DOHH2 (cell line): ENCODE data around the gene SPTAN1.

Experiments
- H3F3A ChIP-seq: fragments of 200-600 bp; sonication (generic), shearing (Covaris generic); 2 replicates; pipeline ENCODE4 v1.6.0; 2016; ENCODE audit warnings: antibody characterized with exemption, mild to moderate bottlenecking; ENCODE audit not compliant: control insufficient read depth, insufficient read depth
- H3K27ac ChIP-seq: fragments of 200-600 bp; sonication (generic); 2 replicates; pipeline ENCODE4 v1.5.1; 2014; ENCODE audit warnings: low read depth, mild to moderate bottlenecking, low read length, moderate library complexity
- H3K27me3 ChIP-seq: fragments of 200-600 bp; sonication (generic); 2 replicates; pipeline ENCODE4 v1.6.1; 2014; ENCODE audit warnings: mild to moderate bottlenecking, low read length, mixed read lengths; ENCODE audit not compliant: control insufficient read depth
- H3K36me3 ChIP-seq: fragments of 200-600 bp; sonication (generic); 2 replicates; pipeline ENCODE4 v1.6.1; 2014; ENCODE audit warnings: mild to moderate bottlenecking, low read length, moderate library complexity, mixed read lengths; ENCODE audit not compliant: control insufficient read depth
- H3K4me1 ChIP-seq: fragments of 200-600 bp; sonication (generic); 2 replicates; pipeline ENCODE4 v1.6.1; 2014; ENCODE audit warnings: mild to moderate bottlenecking, low read length, mixed read lengths; ENCODE audit not compliant: control insufficient read depth
- H3K4me2 ChIP-seq: fragments of 200-600 bp; sonication (generic); 2 replicates; pipeline ENCODE4 v1.6.0; 2014; ENCODE audit warnings: mild to moderate bottlenecking, low read length, moderate library complexity
- H3K4me3 ChIP-seq: fragments of 200-600 bp; sonication (generic); 2 replicates; pipeline ENCODE4 v1.5.1; 2014; ENCODE audit warnings: mild to moderate bottlenecking, low read length, mixed read lengths
- H3K79me2 ChIP-seq: fragments of 200-600 bp; sonication (generic); 2 replicates; pipeline ENCODE4 v1.6.1; 2014; ENCODE audit warnings: mild to moderate bottlenecking, low read length, mixed read lengths; ENCODE audit not compliant: control insufficient read depth
- H3K9me2 ChIP-seq: fragments of 200-600 bp; sonication (generic); replicated peaks from 2 replicates; pipeline ENCODE4 v1.6.1; 2014; ENCODE audit warnings: mild to moderate bottlenecking, low read length, mixed read lengths; ENCODE audit not compliant: control insufficient read depth
- H3K9me3 ChIP-seq: fragments of 200-600 bp; sonication (generic); 2 replicates; pipeline ENCODE4 v1.6.1; 2014; ENCODE audit warnings: antibody characterized with exemption, low read length, mixed read lengths; ENCODE audit not compliant: control insufficient read depth, insufficient read depth
- H4K20me1 ChIP-seq: fragments of 200-600 bp; sonication (generic); 2 replicates; pipeline ENCODE4 v1.6.0; 2014; ENCODE audit warnings: low read depth, mild to moderate bottlenecking, antibody characterized with exemption, low read length, moderate library complexity; ENCODE audit not compliant: control insufficient read depth, insufficient read depth
- EZH2phosphoT487 ChIP-seq: fragments of 200-600 bp; sonication (generic); IDR thresholded peaks from 2 replicates; pipeline ENCODE4 v1.6.1; 2017; ENCODE audit warnings: borderline replicate concordance, mild to moderate bottlenecking, antibody characterized with exemption, low read length, moderate library complexity, mixed read lengths
- TF ChIP-seq, protein P1 (sequence below): fragments of 200-600 bp; sonication (generic); IDR thresholded peaks from one replicate; pipeline ENCODE4 v1.5.1; 2014; ENCODE audit warnings: antibody characterized with exemption, mild to moderate bottlenecking, low read depth, low read length; ENCODE audit not compliant: poor library complexity, severe bottlenecking

The SPTAN1 gene

DNA sequence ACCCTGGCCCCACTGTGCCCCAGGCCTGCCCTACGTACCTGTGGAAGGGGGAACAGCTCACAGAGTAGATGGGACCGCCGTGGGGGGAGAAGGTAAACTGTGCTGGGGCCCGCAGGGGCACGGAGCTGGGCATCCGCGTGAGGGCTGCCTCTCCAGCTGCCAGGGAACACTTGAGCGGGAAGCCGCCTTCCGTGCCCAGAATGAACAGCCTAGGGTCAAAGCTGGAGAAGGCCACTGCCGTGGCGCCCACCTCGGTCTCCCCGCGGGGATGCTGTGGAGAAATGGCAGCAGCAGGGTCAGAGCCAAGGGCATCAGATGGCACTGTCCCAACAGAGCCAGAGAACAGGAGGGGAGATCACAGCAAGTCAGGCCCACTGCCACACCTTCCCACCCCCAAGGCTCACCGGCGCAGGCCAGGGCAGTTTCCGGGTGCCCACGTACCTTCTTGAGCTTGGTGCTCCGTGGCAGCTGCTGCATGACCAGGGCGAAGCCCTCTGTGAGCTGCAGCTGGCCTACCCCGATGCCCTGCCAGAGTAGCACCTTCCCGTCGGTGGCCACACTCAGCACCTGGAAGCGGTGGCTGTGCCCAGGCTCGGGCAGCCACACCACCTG, 82.4 kb downstream of the SPTAN1 start:
- Histone ChIP-seq H3K4me3 (no peak overlapping the region), H3K79me2 (no peaks in the 10 kb centered on the region), H3K4me1 (no peaks in the 10 kb centered on the region), H3K27ac (no peak overlapping the region), H3K27me3 (no peaks in the 10 kb centered on the region), H3F3A (0 out of 2 replicates have a peak, but pooled peaks cover 3% of the 10 kb centered on the region), H3K4me2 (no peak overlapping the region), H3K9me3 (no peaks in the 10 kb centered on the region), H3K36me3 (peaks cover 70% of the 10 kb centered on the region), H3K9me2 (no peaks in the 10 kb centered on the region), H4K20me1 (no peaks in the 10 kb centered on the region)
- TF ChIP-seq EZH2phosphoT487: no peak
- TF ChIP-seq, protein P1, sequence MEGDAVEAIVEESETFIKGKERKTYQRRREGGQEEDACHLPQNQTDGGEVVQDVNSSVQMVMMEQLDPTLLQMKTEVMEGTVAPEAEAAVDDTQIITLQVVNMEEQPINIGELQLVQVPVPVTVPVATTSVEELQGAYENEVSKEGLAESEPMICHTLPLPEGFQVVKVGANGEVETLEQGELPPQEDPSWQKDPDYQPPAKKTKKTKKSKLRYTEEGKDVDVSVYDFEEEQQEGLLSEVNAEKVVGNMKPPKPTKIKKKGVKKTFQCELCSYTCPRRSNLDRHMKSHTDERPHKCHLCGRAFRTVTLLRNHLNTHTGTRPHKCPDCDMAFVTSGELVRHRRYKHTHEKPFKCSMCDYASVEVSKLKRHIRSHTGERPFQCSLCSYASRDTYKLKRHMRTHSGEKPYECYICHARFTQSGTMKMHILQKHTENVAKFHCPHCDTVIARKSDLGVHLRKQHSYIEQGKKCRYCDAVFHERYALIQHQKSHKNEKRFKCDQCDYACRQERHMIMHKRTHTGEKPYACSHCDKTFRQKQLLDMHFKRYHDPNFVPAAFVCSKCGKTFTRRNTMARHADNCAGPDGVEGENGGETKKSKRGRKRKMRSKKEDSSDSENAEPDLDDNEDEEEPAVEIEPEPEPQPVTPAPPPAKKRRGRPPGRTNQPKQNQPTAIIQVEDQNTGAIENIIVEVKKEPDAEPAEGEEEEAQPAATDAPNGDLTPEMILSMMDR: no peak

DNA sequence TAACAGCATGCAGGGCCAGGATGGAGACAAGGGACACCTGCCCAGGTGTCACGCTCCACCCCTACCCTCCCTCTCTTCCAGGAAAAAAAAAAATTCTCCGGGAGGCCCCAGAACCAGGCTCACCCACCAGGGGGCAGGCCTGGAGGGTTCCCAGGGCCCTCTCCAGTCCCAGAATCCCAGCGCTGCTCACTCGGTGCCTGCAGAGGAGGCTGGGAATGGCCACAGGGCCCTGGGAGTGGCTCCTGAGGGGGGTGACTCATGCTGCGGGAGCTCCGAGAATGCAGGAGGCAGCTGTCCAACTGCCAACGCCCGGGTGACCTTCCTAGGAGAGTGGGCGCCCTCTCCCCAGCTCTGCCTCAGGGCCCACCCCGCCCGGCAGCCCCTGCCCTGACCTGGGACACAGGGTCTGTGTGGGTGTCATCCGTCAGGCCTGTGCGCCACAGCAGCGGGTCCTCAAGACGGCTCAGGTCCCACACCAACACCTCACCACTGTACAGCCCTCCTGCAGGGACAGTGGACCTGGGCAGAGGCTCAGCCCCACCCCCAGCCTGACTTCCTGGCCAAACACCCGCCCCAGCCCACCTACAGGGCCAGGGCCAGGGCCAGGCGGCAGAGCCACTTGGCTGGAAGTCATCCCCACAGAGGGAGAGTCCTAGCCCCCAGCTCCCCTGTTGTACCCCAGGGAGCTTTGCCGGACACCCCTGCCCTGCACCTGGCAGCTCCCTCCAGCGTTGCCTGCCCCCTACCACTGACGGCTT, 83.1 kb downstream of the SPTAN1 start:
- Histone ChIP-seq H3K9me2 (no peaks in the 10 kb centered on the region), H3K27ac (no peak overlapping the region), H3K9me3 (no peaks in the 10 kb centered on the region), H3K4me1 (peaks cover 4% of the 10 kb centered on the region), H3K4me3 (no peak overlapping the region), H3K4me2 (no peak overlapping the region), H3K36me3 (peaks cover 69% of the 10 kb centered on the region), H4K20me1 (no peaks in the 10 kb centered on the region), H3K27me3 (no peaks in the 10 kb centered on the region), H3K79me2 (no peaks in the 10 kb centered on the region), H3F3A (0 out of 2 replicates have a peak, but pooled peaks cover 3% of the 10 kb centered on the region)
- TF ChIP-seq EZH2phosphoT487: no peak
- TF ChIP-seq, protein P1: peak; percentile 40

DNA sequence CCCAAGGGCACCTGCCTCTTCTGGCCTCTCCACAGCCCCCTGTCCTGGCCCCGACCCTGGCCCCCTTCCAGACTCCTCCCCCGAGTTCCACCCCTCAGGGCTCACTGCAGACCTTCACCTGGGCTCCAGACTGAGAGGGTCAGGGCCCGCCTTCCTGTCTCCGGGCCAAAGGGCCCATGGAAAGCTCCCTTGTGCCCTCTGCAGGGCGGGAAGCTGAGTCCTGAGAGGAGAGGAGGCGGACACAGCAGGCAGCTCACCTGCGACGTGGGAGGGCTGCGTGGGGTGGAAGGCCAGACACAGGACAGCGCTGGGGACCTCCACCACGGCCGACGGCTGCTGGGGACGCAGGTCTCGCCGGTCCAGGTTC, 83.6 kb downstream of the SPTAN1 start:
- H3K9me3 ChIP-seq: no peaks in the 10 kb centered on the region
- peaks cover 72% of the 10 kb centered on the region for H3K36me3 ChIP-seq
- H3K27me3 ChIP-seq: no peaks in the 10 kb centered on the region
- H3F3A ChIP-seq: 0 out of 2 replicates have a peak, but pooled peaks cover 3% of the 10 kb centered on the region
- no peaks in the 10 kb centered on the region for H3K79me2 ChIP-seq
- H3K4me1 ChIP-seq: peaks cover 5% of the 10 kb centered on the region
- H3K4me3 ChIP-seq: no peak overlapping the region
- no peak overlapping the region for H3K27ac ChIP-seq
- TF ChIP-seq, protein P1: no peak
- TF ChIP-seq EZH2phosphoT487: no peak
- H3K9me2 ChIP-seq: no peaks in the 10 kb centered on the region
- H4K20me1 ChIP-seq: no peaks in the 10 kb centered on the region
- no peak overlapping the region for H3K4me2 ChIP-seq
